HG03432 (cell line): ENCODE measurements around the gene MTF2.
"Not testable (repeated sequence)": the region's sequence is repeated elsewhere in the genome, so short reads cannot be mapped to it uniquely, and the experiment has no call there.

ENCODE experiments used
- ATAC-seq: cut with Tn5 transposase; IDR thresholded peaks from one replicate; pipeline ENCODE4 v1.9.1; 2021; ENCODE audit warnings: mild to moderate bottlenecking, moderate library complexity; ENCODE audit not compliant: unreplicated experiment

Gene MTF2

GRCh38 chr1:93137604-93138292 is 58.7 kb downstream of the MTF2 start:
- ATAC-seq, result no peak

GRCh38 chr1:93140106-93140505 is 61.0 kb downstream of the MTF2 start:
- no peak for ATAC-seq

GRCh38 chr1:93142161-93142560 is 63.1 kb downstream of the MTF2 start:
- ATAC-seq, result no peak

DNA sequence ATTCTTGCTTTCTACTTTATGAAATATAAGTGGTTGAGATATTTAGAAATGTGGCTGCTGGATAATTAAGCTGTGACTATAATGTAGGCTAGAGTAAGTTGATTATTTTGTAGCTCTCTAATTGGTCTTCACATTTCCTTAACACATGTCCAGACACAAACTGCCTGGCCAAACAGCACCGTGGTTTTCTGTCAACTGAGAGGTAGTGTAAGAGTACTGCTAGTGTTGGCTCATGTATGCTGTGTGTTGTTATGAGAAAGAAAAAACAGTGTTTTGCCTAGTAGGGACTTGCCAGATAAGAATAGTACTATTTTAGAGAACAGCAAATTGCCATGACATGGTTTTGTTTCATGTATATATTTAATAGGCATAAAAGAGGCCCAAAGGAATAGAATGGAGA is 64.1 kb downstream of the MTF2 start:
- peak; percentile 49 for ATAC-seq

DNA sequence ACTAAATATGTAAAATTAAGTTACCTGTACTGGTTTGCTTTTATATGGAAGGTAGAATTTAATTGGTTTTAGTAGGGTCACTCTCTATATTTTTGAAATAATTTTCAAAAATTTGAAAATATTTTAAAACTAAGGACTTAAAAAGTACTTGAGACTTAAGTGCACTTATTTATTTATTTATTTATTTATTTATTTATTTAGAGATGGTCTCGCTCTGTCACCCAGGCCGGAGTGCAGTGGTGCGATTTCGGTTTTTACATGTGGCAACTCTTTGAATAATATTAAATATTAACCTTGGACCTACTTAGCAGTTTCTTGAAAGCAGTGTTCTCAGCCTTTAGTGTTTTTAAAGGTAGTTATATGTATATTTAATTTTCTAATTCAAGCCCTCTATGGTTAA is 64.7 kb downstream of the MTF2 start:
- ATAC-seq, result no peak

GRCh38 chr1:93148001-93148400 is 68.9 kb downstream of the MTF2 start:
- ATAC-seq, result no peak

GRCh38 chr1:93150729-93151128 is 71.6 kb downstream of the MTF2 start:
- ATAC-seq, result no peak

DNA sequence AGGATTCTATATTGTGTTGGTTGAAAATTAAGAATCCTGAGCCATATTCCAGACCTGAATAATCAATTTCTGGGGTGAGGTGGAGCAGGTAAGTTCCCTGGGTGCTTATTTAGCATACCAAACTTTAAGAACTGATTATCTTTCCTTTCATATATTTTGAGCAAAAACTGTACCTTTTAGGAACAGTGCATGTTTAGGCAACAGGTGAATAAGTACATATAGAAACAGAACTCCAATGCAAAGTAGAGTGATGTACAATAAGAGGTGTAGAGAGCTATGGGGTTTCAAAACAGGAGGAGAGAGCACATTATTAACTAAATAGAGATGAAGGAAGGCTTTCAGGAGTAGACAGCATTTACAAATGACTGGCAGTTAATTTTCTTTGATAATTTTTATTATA is 72.4 kb downstream of the MTF2 start:
- ATAC-seq, result no peak

GRCh38 chr1:93152835-93153234 is 73.8 kb downstream of the MTF2 start:
- ATAC-seq, result no peak

DNA sequence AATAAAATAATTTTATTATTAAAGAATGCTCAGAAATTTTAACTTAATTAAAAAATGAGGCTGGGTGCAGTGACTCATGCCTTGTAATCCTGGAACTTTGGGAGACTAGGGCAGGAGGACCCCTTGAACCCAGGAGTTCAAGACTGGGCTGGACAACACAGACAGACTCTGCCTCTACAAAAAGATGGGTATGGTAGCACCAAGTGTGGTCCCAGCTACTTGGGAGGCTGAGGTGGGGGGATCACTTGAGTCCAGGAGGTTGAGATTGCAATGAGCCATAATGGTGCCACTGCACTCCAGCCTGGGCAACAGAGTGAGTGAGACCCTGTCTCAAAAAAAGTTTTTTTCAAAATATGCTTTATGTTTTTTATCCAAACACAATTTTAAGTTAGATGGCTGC is 75.8 kb downstream of the MTF2 start:
- ATAC-seq, result no peak

DNA sequence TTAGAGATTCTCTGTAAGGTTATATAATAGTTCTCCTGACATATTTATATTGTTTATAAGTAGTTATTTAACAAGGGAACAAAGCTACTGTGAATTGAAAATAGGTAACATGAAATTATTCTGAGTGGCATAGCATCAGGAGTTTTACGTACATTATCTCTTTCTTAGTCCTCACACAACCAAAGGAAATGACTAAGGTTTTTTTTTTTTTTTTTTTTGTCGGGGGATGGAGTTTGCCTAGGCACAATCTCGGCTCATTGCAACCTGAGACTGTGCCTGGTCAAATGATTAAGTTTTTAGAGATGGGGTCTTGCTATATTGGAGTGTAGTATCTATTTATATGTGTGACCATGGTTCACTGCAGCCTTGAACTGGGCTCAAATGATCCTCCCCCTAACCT is 76.3 kb downstream of the MTF2 start:
- ATAC-seq, result no peak

DNA sequence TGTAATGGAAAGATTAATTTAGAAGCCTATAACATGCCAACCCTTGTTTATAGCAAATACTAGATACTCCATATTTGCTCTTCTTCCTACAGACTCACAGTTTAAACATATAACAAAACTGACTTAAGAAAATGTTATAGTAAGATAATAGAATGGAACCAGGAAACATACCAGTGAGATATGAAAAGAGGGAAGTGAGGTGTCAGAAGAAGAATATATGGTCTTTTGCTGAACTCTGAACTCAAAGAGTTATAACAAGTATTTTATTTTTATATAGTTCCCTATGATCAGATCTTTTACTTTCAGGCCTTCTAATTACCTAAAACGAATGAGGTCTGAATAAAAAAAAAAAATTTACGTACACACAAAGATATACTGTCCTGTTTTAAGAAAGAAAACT is 80.3 kb downstream of the MTF2 start:
- no peak for ATAC-seq

- ATAC-seq, result not testable (repeated sequence)
Observed at GRCh38 chr1:93163314-93163713, 84.2 kb downstream of the MTF2 start.

GRCh38 chr1:93164816-93165215 is 85.7 kb downstream of the MTF2 start:
- no peak for ATAC-seq

DNA sequence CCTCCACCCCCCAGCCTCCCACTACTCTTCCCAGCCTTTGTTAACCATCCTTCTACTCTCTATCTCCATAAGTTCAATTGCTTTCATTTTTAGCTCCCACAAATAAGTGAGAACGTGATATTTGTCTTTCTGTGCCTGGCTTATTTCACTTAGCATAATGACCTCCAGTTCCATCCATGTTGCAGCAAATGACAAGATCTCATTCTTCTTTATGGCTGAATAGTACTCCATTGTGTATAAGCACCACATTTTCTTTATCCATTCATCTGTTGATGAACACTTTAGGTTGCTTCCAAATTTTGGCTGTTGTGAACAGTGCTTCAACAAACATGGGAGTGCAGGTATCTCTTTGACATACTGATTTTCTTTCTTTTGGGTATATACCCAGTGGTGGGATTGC is 86.8 kb downstream of the MTF2 start:
- ATAC-seq, result not testable (repeated sequence)

DNA sequence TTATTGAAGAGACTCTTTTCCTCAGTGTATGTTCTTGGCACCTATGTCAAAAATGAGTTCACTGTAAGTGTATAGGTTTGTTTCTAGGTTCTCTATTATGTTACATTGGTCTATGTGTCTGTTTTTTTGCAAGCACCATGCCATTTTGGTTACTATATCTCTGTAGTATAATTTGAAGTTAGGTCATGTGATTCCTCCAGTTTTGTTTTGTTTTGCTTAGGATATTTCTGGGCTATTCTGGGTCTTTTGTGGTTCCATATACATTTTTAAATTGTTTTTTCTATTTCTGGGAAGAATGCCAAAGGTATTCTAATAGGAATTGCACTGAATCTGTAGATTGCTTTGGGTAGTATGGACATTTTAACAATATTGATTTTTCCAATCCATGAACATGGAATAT is 87.9 kb downstream of the MTF2 start:
- no peak for ATAC-seq

- not testable (repeated sequence) for ATAC-seq
Observed at GRCh38 chr1:93170141-93170678, 91.1 kb downstream of the MTF2 start.

DNA sequence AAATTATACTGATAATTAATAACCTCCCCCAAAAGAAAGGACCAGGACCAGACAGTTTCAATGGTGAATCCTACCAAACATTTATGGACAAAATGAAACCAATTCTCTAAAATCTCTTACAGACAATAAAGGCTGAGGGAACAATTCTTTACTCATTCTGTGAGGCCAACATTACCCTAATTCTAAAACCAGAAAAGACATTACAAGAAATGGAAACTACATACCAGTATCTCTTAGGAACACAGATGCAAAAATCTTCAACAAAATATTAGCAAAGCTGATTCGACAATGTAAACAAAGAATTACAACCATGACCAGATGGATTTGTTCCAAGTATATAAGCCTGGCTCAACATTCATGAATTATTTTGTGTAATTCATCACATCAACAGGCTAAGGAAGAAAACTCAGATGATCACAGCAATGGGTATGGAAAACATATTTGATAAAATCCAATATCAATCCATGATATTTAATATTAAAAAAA is 92.5 kb downstream of the MTF2 start:
- ATAC-seq, result no peak

DNA sequence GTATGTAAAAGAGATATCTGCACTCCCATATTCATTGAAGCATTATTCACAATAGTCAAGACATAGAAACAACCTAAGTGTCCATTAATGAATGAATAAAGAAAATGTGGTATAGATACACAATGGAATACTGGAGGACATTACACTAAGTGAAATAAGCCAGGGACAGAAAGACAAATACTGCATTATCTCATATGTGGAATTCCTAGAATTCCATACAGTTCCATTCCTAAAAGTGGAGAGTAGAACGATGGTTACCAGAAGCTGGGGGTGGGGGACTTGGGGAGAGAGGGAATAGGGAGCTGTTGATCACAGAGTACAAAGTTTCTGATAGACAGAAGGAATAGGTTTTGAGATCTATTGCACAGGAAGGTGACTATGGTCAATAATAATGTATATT is 93.7 kb downstream of the MTF2 start:
- ATAC-seq, result no peak

DNA sequence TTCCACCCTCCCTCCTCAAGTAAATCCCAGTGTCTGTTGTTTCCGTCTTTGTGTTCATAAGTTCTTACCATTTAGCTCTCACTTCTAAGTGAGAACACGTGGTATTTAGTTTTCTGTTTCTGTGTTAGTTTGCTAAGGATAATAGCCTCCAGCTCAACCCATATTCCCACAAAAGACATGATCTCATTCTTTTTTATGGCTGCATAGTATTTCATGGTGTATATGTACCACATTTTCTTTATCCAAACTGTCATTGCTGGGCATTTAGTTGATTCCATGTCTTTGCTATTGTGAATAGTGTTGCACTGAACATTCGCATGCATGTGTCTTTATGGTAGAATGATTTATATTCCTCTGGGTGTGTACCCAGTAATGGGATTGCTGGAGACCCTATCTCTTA is 95.6 kb downstream of the MTF2 start:
- not testable (repeated sequence) for ATAC-seq

DNA sequence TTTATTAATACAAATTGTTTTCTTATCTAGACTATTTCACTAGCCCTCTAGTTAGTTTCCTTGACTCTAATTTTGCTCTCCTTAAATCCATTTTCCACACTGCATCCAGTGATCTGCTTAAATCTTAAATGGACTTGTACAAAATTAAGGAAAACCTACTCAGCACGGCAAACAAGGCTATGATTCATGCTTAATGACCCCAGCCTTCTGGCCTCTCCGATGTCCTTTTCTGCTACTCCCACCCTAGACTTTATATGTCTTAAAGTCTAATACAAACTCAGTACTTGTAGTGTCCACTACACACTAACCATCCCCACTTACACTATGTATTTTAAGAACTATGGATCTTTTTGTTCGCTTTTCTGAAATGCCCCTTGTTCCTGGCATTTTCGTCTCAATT is 98.9 kb downstream of the MTF2 start:
- ATAC-seq, result no peak

GRCh38 chr1:93178418-93178817 is 99.3 kb downstream of the MTF2 start:
- no peak for ATAC-seq
